GM12878 (cell line): Measurements from ENCODE around the gene SPOP. TPM values are rescaled to one million over a fixed set of nuclear protein-coding genes. Genes with fewer than 3 reads are reported as not detected.

ENCODE experiments used
- CBX5 ChIP-seq: sonication (generic); IDR thresholded peaks from 2 replicates; pipeline ENCODE4 v1.6.1; 2016; ENCODE audit warnings: low read depth, moderate library complexity, mild to moderate bottlenecking, inconsistent platforms
- FOXM1 ChIP-seq: IDR thresholded peaks from 2 replicates; pipeline ENCODE4 v1.6.1; 2012; ENCODE audit warnings: low read depth, mild to moderate bottlenecking, inconsistent platforms, low read length, moderate library complexity
- IKZF1 ChIP-seq: fragments of 450-650 bp; conservative IDR thresholded peaks from 2 replicates; pipeline ENCODE4 v1.6.1; 2017; ENCODE audit warnings: antibody characterized with exemption, mild to moderate bottlenecking
- SUZ12 ChIP-seq: fragments of 200-600 bp; sonication (generic); IDR thresholded peaks from one replicate; pipeline ENCODE4 v1.6.1; 2018; ENCODE audit warnings: antibody characterized with exemption, mild to moderate bottlenecking; ENCODE audit not compliant: unreplicated experiment
- TARDBP ChIP-seq: IDR thresholded peaks from 2 replicates; pipeline ENCODE4 v1.6.1; 2016; ENCODE audit warnings: borderline replicate concordance
- polyA plus RNA-seq, 11 experiments: library from polyadenylated mRNA; depleted of rRNA in 4 of 11; unstranded in 6 of 11; stranded (reverse) in 5 of 11; fragments of >200 nt; fragmentation: Nextera tagmentation in 4 of 11; fragmentation: Illumina TruSeq in 1 of 11; extraction: Ambion mirVana in 4 of 11; extraction: Trizol in 1 of 11; gene quantifications; 1 replicate in 1 of 11; 2 replicates in 10 of 11; pipeline versions ENCODE4 v1.2.1 to v1.2.3, GENCODE V29; 2011 to 2016; ENCODE audit warnings: inconsistent platforms in 2 of 11, missing spikeins in 2 of 11, low read depth in 1 of 11
- total RNA-seq, 4 experiments: library from RNA; depleted of rRNA in 3 of 4; stranded (reverse); fragments of >200 nt in 3 of 4; fragmentation: Illumina TruSeq in 1 of 4; extraction: Trizol in 1 of 4; gene quantifications; 2 replicates each; pipeline versions ENCODE4 v1.2.1 to v1.2.3, GENCODE V29; 2013 to 2021
- TF ChIP-seq, protein P1 (sequence below): fragments of 450-650 bp; IDR thresholded peaks from 2 replicates; pipeline ENCODE4 v1.6.1; 2017; ENCODE audit warnings: antibody characterized with exemption, mild to moderate bottlenecking, moderate library complexity
- TF ChIP-seq, protein P2 (sequence below): fragments of 450-650 bp; IDR thresholded peaks from 2 replicates; pipeline ENCODE4 v1.6.1; 2017; ENCODE audit warnings: borderline replicate concordance

SPOP gene
- total and polyA plus RNA-seq, 10 of the 15 experiments (the other 5 are each of a cell fraction or from before 2014, with no cell fraction given): 35.1 to 80.4 (median 44.7) TPM

DNA sequence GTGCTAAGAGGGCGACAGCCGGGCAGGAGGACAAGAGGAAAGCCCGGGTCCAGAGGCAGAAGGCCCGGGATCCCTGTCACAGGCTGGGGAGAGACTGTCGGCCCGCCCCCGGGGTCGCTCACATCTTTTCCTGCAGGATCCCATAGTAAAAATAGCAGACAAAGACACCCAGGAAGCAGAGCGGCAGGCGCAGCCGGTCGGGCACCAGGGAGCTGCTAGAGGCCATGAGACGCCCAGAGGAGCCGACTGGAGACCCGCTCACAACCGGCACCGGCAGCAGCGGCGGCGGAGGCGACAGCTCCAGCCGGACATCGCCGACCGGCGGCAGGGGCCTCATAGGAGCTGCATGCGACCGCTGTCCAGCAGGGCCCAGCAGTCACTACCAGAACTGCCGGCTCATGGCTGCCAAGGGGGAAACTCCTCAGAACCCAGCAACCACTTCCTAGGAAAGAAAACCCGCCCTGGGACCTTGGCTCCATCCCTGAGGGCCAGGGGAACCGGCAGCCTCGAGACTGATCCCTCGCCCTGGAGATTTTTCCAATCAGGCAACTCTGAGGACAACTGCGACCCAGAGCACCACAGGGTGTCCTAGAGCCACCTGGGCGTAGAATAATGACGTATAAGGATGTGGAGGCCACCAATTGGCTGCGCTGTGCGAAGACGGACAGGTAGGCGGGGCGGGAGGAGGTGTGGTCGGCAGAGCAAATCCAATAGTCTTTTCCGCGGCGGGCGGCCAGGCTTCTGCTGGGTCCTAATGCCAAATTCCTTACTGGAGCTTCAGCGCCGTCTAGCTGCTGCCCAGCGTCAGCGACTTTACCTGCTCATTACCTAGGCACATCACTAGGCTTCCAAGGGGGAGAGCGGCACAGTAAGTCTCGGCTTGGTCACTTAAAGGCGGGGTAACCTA is 30.0 kb upstream of the SPOP start, which contains the start of gene SLC35B1 (continued):
- TF ChIP-seq, protein P1, sequence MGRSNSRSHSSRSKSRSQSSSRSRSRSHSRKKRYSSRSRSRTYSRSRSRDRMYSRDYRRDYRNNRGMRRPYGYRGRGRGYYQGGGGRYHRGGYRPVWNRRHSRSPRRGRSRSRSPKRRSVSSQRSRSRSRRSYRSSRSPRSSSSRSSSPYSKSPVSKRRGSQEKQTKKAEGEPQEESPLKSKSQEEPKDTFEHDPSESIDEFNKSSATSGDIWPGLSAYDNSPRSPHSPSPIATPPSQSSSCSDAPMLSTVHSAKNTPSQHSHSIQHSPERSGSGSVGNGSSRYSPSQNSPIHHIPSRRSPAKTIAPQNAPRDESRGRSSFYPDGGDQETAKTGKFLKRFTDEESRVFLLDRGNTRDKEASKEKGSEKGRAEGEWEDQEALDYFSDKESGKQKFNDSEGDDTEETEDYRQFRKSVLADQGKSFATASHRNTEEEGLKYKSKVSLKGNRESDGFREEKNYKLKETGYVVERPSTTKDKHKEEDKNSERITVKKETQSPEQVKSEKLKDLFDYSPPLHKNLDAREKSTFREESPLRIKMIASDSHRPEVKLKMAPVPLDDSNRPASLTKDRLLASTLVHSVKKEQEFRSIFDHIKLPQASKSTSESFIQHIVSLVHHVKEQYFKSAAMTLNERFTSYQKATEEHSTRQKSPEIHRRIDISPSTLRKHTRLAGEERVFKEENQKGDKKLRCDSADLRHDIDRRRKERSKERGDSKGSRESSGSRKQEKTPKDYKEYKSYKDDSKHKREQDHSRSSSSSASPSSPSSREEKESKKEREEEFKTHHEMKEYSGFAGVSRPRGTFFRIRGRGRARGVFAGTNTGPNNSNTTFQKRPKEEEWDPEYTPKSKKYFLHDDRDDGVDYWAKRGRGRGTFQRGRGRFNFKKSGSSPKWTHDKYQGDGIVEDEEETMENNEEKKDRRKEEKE: no peak
- TF ChIP-seq FOXM1 (0 out of 2 replicates have a peak, but pooled peaks have one; percentile 69), IKZF1 (peak; percentile 99), CBX5 (peak; percentile 66; the same call in 1 of the 2 replicates), SUZ12 (no peak), TARDBP (peak; percentile 84)
- TF ChIP-seq, protein P2, sequence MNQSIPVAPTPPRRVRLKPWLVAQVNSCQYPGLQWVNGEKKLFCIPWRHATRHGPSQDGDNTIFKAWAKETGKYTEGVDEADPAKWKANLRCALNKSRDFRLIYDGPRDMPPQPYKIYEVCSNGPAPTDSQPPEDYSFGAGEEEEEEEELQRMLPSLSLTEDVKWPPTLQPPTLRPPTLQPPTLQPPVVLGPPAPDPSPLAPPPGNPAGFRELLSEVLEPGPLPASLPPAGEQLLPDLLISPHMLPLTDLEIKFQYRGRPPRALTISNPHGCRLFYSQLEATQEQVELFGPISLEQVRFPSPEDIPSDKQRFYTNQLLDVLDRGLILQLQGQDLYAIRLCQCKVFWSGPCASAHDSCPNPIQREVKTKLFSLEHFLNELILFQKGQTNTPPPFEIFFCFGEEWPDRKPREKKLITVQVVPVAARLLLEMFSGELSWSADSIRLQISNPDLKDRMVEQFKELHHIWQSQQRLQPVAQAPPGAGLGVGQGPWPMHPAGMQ: peak; percentile 99
